CD4-positive, alpha-beta T cell treated with Interleukin-12 subunit alpha and Interleukin-12 subunit beta, for 1 hour (primary cell): ENCODE results near the gene SCPEP1.
A peak's percentile ranks its signal among the peaks of the same experiment; 100 is the strongest.

Experiments used
- DNase-seq: peaks from one replicate; pipeline ENCODE4 v3.0.0-alpha.2; 2020

SCPEP1 gene

GRCh38 chr17:57004944-57005579, 27.1 kb downstream of the SCPEP1 start:
- no peak for DNase-seq

DNA sequence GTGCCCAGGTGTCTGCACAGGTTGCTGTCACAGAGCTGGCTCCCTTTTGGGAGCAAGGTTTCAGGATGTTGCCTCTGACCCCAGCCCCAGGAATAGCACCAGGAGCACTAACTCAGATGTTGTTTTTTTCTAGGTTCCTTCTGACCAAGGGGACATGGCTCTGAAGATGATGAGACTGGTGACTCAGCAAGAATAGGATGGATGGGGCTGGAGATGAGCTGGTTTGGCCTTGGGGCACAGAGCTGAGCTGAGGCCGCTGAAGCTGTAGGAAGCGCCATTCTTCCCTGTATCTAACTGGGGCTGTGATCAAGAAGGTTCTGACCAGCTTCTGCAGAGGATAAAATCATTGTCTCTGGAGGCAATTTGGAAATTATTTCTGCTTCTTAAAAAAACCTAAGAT, 28.1 kb downstream of the SCPEP1 start:
- DNase-seq: no peak

DNA sequence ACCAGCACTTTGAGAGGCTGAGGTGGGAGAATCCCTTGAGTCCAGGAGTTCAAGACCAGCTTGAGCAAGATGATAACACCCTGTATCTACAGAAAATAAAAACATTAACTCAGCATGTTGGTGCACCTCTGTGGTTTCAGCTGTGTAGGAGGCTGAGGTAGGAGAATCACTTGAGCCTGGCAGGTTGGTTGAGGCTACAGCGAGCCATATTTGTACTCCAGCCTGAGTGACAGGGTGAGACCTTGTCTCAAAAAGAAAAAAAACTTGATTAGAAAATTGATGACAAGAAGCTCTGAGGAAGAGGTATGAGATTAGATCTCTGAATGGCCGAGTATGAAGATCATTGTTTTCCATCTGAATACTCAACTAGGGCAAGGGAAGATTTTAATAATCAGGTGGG, 31.0 kb downstream of the SCPEP1 start:
- no peak for DNase-seq

DNA sequence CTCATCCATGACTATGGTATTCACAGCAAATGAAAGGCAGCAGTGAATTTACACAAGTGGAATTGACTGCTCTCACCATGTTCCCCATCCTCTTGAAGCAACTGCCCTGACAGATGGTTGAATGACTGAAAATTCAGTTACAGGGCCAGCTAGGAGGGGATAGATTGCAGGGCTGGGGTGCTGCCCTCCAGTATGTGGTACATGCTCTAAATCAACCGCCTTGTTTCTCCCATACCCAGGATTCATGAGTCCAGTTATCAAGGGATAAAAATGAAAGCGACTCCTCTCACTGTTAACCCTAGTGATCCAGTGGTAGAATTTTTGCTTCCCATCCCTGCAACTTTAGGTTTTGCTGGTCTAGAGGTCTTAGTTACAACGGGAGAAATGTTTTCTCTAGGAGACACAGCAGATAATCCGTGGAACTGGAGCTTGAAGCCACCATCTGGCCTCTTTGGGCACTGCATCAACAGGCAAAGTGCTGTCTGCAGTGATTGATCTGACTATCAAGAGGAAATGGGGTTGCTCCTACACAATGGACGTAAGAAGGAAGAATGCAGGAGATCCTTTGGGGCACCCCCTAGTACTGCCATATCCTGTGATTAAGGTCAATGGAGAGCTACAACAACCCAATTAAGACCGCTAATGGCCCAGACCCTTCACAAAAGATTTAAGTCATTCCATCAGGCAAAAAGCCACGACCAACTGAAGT, 32.0 kb downstream of the SCPEP1 start:
- DNase-seq: peak; percentile 52

- DNase-seq: no peak
Observed at GRCh38 chr17:57010487-57010886, 32.6 kb downstream of the SCPEP1 start.

GRCh38 chr17:57011491-57012015, 33.6 kb downstream of the SCPEP1 start:
- DNase-seq: no peak

DNA sequence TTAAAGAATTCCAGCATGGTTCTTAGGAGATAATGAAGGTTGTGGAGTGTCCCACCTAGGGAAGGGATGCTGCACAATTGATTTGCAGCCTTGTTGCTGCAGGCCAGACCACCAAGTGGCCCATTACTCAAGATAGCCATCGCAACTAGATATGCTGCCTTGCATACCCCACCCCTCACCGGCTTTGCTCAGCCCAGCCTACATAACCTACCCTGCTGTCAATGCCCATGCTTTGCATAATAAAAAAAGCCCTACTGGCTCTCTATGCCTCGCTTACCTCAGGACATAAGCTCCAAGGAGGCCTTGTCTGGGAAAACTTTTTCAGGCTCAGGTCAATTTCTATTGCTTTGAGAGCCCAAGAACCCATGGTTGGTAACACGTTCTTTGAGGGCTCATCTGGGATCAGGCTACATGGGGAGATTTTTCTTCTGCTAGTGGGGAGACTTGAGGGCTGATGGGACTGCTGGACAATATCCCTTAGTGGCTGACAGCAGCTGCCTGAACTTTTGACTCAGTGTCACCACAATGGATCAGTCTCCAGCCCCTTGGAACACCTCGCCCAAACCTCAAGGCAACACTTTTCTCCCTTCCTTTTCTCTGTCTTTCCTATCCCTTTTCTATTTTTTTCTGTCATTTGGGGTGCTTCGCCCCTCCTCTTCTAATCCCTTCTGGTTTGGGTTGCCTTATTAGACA, 38.3 kb downstream of the SCPEP1 start:
- no peak for DNase-seq

GRCh38 chr17:57016764-57017116, 38.8 kb downstream of the SCPEP1 start:
- DNase-seq: no peak

GRCh38 chr17:57017625-57018024, 39.7 kb downstream of the SCPEP1 start:
- no peak for DNase-seq

DNA sequence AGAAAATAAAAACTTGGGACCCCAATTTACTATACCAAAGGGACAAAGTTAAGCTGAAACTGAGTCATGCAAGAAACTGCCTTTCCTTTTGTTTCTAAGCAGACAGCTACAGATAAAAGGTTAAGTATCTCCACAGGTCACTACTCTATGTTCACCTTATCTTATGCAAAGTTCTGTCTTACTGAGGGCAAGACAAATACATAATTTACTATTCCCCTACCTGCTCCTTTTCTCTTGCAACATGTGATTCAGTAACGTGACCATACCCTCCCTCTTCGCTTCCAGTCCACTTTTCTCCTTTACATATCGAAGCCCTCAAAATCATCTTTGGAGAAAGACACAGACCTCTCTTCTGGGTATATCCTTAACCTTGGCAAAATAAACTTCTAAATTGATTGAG, 42.3 kb downstream of the SCPEP1 start:
- no peak for DNase-seq

DNA sequence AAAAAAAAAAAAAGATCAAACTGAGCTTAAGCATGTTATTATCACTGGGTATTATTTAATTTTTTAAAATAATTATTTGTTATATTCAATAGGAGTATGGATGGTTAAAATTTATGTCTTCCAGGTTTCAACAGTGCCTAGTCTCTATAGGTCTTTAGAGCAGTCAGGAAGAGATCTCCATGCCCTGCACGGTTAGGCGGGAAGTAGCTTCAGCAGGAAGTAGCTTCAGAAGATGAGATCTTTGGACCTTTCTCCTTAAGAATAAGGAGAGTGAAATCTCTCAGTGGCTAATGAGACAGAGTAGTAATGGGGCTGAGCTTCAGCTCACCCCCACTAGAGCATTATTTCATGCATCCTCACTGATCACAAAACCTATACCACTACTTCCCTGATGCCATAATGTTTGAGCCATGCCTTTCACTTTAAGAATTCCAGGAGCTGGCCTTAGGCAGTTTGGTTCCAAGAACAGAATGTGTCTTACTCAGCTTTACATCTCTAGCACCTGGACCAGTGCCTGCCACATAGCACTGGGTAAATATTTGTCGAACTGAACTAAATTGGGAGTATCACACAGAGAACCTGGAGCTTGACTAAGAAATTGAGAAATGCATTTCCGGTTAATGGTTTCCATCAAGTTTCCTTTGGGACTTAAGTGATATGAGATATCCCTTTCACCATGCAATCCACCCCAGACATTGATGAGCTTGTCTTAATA, 43.5 kb downstream of the SCPEP1 start:
- DNase-seq: no peak

DNA sequence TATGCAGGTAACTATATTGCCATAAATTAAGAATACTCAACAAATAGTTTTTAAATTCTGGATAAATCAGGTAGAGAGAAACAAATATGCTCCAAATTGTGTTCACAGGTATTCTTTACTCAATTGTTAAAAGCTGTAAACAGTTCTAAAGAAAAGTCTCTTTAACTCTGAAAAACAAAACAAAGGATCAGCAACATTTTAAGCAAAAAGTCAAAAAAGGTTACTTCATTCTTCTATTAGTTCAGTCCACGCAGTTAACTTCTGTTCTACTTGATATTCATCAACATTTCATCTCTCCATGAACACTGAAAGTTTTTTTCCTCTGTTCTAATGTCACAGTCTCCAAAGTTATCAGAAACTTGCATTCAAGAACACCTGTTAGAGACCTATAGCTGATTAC, 47.9 kb downstream of the SCPEP1 start:
- no peak for DNase-seq

DNA sequence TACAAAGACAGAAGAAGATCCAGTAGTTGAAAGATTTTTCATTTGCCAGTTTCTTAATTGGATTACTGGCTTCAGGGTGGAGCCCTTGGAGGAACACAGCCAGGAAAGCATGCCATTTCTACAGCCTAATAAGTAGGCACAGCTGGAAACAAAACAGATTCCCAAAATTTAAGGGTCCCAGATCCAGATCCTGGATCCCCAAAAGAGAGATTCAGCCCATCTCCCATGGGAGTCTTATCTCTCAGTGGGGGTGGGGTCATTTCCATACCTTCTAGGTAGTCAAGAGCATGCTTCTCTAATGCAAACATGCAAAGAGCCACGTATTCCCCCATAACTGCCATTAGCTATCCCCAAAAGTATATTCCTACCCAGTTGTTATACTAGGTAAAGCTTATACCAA, 49.9 kb downstream of the SCPEP1 start:
- DNase-seq: no peak

DNA sequence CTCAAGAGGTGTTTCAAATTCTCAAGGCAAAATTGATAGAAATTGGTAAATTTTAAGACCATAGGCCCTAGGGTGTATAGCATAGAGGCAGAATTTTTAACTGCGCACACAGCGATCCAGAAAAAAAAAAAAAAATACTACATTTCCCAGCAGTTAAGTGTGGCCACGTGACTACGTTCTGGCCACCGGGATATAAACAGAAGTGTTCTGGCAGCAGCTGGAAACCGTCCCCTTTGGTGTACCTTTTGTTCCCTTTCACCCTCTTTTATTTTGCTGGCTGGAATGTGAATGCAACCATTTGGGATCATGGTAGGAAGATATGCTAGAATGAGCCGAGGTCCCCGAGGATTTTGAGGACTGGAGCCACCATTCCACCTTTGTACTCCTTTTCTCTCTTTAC, 54.4 kb downstream of the SCPEP1 start:
- DNase-seq: no peak

- DNase-seq: no peak
Observed at GRCh38 chr17:57033296-57033695, 55.4 kb downstream of the SCPEP1 start.

- DNase-seq: no peak
Observed at GRCh38 chr17:57034807-57035754, 57.1 kb downstream of the SCPEP1 start.

DNA sequence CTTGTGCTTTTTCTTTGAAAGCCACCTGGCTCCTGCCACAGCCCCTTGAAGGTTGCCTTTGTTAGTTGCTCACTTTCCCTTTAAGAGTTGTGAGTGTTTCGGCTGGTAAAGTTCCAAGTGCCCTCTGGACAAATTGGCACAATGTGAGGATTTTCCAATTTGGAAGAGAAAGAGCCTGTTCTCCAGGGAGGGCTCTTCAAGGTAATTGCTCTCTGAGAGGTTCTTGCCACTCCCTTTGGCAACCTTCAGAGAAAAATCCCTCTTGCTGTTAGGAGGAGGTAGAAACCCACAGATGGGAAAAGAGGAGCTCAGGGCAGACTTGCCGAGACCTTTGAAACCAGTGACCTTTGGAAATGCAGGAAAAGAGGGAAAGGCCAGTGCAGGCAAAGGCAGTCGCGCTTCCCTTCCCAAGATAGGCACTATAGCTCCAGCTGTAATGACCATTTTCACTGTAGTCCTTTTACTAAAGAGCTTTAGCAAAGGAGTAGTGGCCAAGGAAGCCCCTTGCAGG, 58.1 kb downstream of the SCPEP1 start:
- no peak for DNase-seq

DNA sequence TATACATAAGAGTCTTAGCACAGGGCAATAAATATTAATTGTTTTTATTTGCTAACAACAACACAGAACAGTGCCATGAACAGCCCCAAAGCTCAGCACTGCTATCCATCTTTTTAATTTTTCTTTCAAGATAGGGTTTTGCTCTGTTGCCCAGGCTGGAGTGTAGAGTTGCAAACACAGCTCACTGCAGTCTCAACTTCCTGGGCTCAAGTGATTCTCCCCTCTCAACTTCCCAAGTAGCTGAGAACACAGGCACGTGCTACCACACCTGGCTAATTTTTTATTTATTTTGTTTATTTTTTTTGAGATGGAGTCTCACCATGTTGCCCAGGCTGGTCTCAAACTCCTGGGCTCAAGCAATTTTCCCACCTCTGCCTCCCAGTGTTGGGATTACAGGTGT, 59.5 kb downstream of the SCPEP1 start:
- DNase-seq: no peak

- DNase-seq: no peak
Observed at GRCh38 chr17:57038486-57038885, 60.6 kb downstream of the SCPEP1 start.

- no peak for DNase-seq
Observed at GRCh38 chr17:57040571-57040970, 62.6 kb downstream of the SCPEP1 start.

DNA sequence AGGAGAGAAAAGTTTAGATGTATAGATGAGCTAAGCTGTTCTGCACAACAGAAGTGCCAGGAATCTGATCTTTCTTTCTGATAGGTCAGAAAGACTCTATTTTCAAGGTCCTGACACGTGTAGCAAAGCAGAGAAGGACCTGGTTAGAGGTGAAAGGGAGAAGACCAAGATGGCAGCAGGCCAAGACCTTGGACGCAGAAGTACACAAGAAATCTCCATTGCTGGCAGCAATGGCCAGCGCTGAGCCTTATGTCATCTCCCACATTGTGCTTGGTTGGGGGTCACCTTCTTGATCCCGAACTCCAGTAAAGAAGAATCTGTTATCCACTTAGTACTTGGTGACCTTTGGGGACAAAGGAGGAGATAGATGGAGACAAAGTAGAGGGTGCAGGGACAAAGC, 65.3 kb downstream of the SCPEP1 start:
- no peak for DNase-seq
